Thymus (tissue), 11 donors: ENCODE results near the gene NME9. TPM values are rescaled to one million over a fixed set of nuclear protein-coding genes. Genes with fewer than 3 reads are reported as not detected.

Experiments used
- DNase-seq, 9 donors: peaks; one replicate each; pipeline ENCODE4 v3.0.0-alpha.2; 2013; ENCODE audit warnings: low spot score in 9 of 9, low read depth in 6 of 9, missing footprints in 1 of 9
- H3K27ac ChIP-seq, 2 donors: one replicate each; pipeline ENCODE4 v1.5.1; 2013; ENCODE audit warnings: control low read depth in 1 of 2, low read depth in 1 of 2, low read length in 1 of 2, mild to moderate bottlenecking in 1 of 2, moderate library complexity in 1 of 2
- H3K27me3 ChIP-seq, 2 donors: one replicate each; pipeline ENCODE4 v1.5.1; 2013; ENCODE audit warnings: low read length in 1 of 2; ENCODE audit not compliant: control insufficient read depth in 2 of 2, insufficient read depth in 1 of 2
- H3K36me3 ChIP-seq, 2 donors: one replicate each; pipeline ENCODE4 v1.5.1; 2013; ENCODE audit warnings: low read length in 1 of 2, mild to moderate bottlenecking in 1 of 2, moderate library complexity in 1 of 2; ENCODE audit not compliant: control insufficient read depth in 2 of 2, insufficient read depth in 2 of 2
- H3K4me1 ChIP-seq, 2 donors: one replicate each; pipeline ENCODE4 v1.5.1; 2013; ENCODE audit warnings: low read length in 2 of 2; ENCODE audit not compliant: control insufficient read depth in 2 of 2, insufficient read depth in 2 of 2
- H3K4me3 ChIP-seq, 2 donors: one replicate each; pipeline ENCODE4 v1.5.1; 2013; ENCODE audit warnings: low read length in 2 of 2, control low read depth in 1 of 2, mild to moderate bottlenecking in 1 of 2
- H3K9me3 ChIP-seq, 2 donors: one replicate each; pipeline ENCODE4 v1.5.1; 2013; ENCODE audit warnings: low read length in 1 of 2, mild to moderate bottlenecking in 1 of 2; ENCODE audit not compliant: control insufficient read depth in 2 of 2, insufficient read depth in 1 of 2
- WGBS: extraction: QIAGEN DNeasy Blood & Tissue Kit; methylation state at CpG from one replicate; pipeline ENCODE4 v1.1.7; 2013; 5-methylcytosine and 5-hydroxymethylcytosine counted together
- polyA plus RNA-seq: library from polyadenylated mRNA; stranded (reverse); fragments of 200-250 nt; gene quantifications from one replicate; pipeline ENCODE4 v1.2.3, GENCODE V29; 2013
- total RNA-seq: library from RNA; stranded (reverse); fragments of 120-200 nt; gene quantifications from one replicate; pipeline ENCODE4 v1.2.4, GENCODE V29; 2013
- donor health status: healthy.

The NME9 gene
- total and polyA plus RNA-seq, 2 donors, result 0.42 to 1.5 TPM

- no peaks in the 10 kb centered on the region for H3K9me3 ChIP-seq
- WGBS, result 94% methylated on average over 1 of the region's 1 CpG
- H3K27me3 ChIP-seq, result no peaks in the 10 kb centered on the region
- H3K4me3 ChIP-seq, result no peak overlapping the region
- peaks cover 4 to 10% of the 10 kb centered on the region in 2 donors for H3K36me3 ChIP-seq
- DNase-seq, result no peak
- H3K27ac ChIP-seq, result no peak overlapping the region
- H3K4me1 ChIP-seq, result no peaks in the 10 kb centered on the region
Measured at GRCh38 chr3:138257986-138258385, 71.7 kb downstream of the NME9 start.

- peaks cover 0 to 10% of the 10 kb centered on the region in 2 donors for H3K36me3 ChIP-seq
- H3K27ac ChIP-seq, result no peak overlapping the region
- no peaks in the 10 kb centered on the region for H3K27me3 ChIP-seq
- no peak overlapping the region for H3K4me3 ChIP-seq
- 100% methylated on average over 1 of the region's 1 CpG for WGBS
- no peaks in the 10 kb centered on the region for H3K4me1 ChIP-seq
- no peaks in the 10 kb centered on the region for H3K9me3 ChIP-seq
- no peak for DNase-seq
Measured at GRCh38 chr3:138256022-138256421, 73.6 kb downstream of the NME9 start.

- no peak for DNase-seq
- Histone ChIP-seq H3K4me1 (no peaks in the 10 kb centered on the region), H3K36me3 (peaks cover 0 to 8% of the 10 kb centered on the region in 2 donors), H3K27me3 (no peaks in the 10 kb centered on the region), H3K27ac (no peak overlapping the region), H3K4me3 (no peak overlapping the region), H3K9me3 (no peaks in the 10 kb centered on the region)
- WGBS, result 97% methylated on average over 1 of the region's 1 CpG
Measured at GRCh38 chr3:138254216-138254615, 75.4 kb downstream of the NME9 start.

GRCh38 chr3:138253609-138254008 lies 76.0 kb downstream of the NME9 start:
- H3K27ac ChIP-seq, result no peak overlapping the region
- no peaks in the 10 kb centered on the region for H3K9me3 ChIP-seq
- 98% methylated on average over 1 of the region's 1 CpG for WGBS
- no peaks in the 10 kb centered on the region for H3K4me1 ChIP-seq
- H3K36me3 ChIP-seq, result peaks cover 0 to 2% of the 10 kb centered on the region in 2 donors
- H3K27me3 ChIP-seq, result no peaks in the 10 kb centered on the region
- no peak overlapping the region for H3K4me3 ChIP-seq
- DNase-seq, result no peak

Other genes starting within 250 kb of the NME9 start
- 1.1 TPM for gene DZIP1L, start 214.2 kb downstream of the NME9 start, total RNA-seq
- 1.5 TPM for gene DZIP1L, start 214.2 kb downstream of the NME9 start, polyA plus RNA-seq
- gene A4GNT, start 197.5 kb downstream of the NME9 start, total RNA-seq, result 0.05 TPM
- not detected for gene A4GNT, start 197.5 kb downstream of the NME9 start, polyA plus RNA-seq
- 16.4 TPM for gene DBR1, start 154.9 kb downstream of the NME9 start, total RNA-seq
- gene DBR1, start 154.9 kb downstream of the NME9 start, polyA plus RNA-seq, result 12.7 TPM
- 39.6 TPM for gene ARMC8, start 142.6 kb downstream of the NME9 start, total RNA-seq
- 29.2 TPM for gene ARMC8, start 142.6 kb downstream of the NME9 start, polyA plus RNA-seq
- gene MRAS, start 18.7 kb upstream of the NME9 start, total RNA-seq, result 4.7 TPM
- gene MRAS, start 18.7 kb upstream of the NME9 start, polyA plus RNA-seq, result 11.7 TPM
- gene ESYT3, start 104.8 kb upstream of the NME9 start, total RNA-seq, result 0.09 TPM
- gene ESYT3, start 104.8 kb upstream of the NME9 start, polyA plus RNA-seq, result 0.27 TPM